LNCAP (cell line): ENCODE measurements around the gene L3MBTL3.

ENCODE experiments used
- CTCF ChIP-seq: fragments of 450-650 bp; IDR thresholded peaks from 2 replicates; pipeline ENCODE4 v1.5.1; 2017; ENCODE audit warnings: mild to moderate bottlenecking

L3MBTL3 gene

GRCh38 chr6:130113201-130113710 is 94.9 kb downstream of the L3MBTL3 start:
- TF ChIP-seq CTCF = no peak

- TF ChIP-seq CTCF = no peak
These were observed 96.7 kb downstream of the L3MBTL3 start for GRCh38 chr6:130115036-130115435.

GRCh38 chr6:130116273-130116672 is 97.9 kb downstream of the L3MBTL3 start:
- TF ChIP-seq CTCF = no peak

GRCh38 chr6:130118236-130118635 is 99.9 kb downstream of the L3MBTL3 start:
- no peak for TF ChIP-seq CTCF

GRCh38 chr6:130119211-130119610 is 100.8 kb downstream of the L3MBTL3 start:
- TF ChIP-seq CTCF = no peak

- TF ChIP-seq CTCF = no peak
These were observed 102.3 kb downstream of the L3MBTL3 start for GRCh38 chr6:130120731-130121130.

- TF ChIP-seq CTCF = no peak
These were observed 103.9 kb downstream of the L3MBTL3 start for GRCh38 chr6:130122243-130122642.

GRCh38 chr6:130127195-130127594 is 108.8 kb downstream of the L3MBTL3 start:
- TF ChIP-seq CTCF = no peak
